ENCODE results near the gene BOD1L1.

DNA sequence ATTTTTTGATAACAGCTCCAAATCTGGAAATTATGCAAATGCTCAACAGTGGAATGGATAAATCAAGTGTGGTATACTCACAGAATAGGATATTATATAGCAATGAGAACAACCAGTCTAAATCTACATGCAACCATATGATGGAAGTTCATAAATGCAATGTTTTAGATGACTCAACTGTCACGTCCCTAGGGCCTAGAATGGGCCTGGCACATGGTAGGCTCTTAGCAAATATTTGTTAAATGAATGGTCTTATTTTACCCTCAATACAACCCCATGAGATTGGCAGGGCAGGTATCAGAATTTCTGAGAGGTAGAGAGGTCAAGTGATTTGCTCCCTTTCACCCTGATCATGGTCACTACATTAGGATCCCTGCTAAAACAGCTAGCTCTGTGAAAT lies 68.6 kb downstream of the BOD1L1 start:
- TF ChIP-seq, protein P1, sequence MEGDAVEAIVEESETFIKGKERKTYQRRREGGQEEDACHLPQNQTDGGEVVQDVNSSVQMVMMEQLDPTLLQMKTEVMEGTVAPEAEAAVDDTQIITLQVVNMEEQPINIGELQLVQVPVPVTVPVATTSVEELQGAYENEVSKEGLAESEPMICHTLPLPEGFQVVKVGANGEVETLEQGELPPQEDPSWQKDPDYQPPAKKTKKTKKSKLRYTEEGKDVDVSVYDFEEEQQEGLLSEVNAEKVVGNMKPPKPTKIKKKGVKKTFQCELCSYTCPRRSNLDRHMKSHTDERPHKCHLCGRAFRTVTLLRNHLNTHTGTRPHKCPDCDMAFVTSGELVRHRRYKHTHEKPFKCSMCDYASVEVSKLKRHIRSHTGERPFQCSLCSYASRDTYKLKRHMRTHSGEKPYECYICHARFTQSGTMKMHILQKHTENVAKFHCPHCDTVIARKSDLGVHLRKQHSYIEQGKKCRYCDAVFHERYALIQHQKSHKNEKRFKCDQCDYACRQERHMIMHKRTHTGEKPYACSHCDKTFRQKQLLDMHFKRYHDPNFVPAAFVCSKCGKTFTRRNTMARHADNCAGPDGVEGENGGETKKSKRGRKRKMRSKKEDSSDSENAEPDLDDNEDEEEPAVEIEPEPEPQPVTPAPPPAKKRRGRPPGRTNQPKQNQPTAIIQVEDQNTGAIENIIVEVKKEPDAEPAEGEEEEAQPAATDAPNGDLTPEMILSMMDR (IDR thresholded peaks at IDR 0.05): no peak
- no peak for TF ChIP-seq POLR2AphosphoS5 (IDR thresholded peaks at IDR 0.05; ENCODE audit: low read depth, low read length)
- no peak for TF ChIP-seq SIN3A (IDR thresholded peaks at IDR 0.05; ENCODE audit: borderline replicate concordance, insufficient read depth, low read depth, low read length)
